Fibroblast of upper back skin (primary cell): ENCODE measurements around the gene SLFN14.
A peak's percentile ranks its signal among the peaks of the same experiment; 100 is the strongest.
"Not testable (repeated sequence)": the region's sequence is repeated elsewhere in the genome, so short reads cannot be mapped to it uniquely, and the experiment has no call there.

Experiments
- DNase-seq: peaks from one replicate; pipeline ENCODE4 v3.0.0-alpha.2; 2013

SLFN14 gene

GRCh38 chr17:35560703-35561102 is at the start of gene SLFN14:
TSS of gene SLFN14 (minus strand) at chr17:35560819. CDS start at chr17:35558062, 2,757 bp downstream.
- DNase-seq, result no peak

GRCh38 chr17:35609831-35610230 is 49.2 kb upstream of the SLFN14 start:
- DNase-seq, result no peak

- DNase-seq, result no peak
Observed at GRCh38 chr17:35607239-35607847, 46.7 kb upstream of the SLFN14 start.

GRCh38 chr17:35605678-35606077 is 45.1 kb upstream of the SLFN14 start:
- DNase-seq, result peak; percentile 32

GRCh38 chr17:35603674-35604073 is 43.1 kb upstream of the SLFN14 start:
- no peak for DNase-seq

GRCh38 chr17:35597604-35598003 is 37.0 kb upstream of the SLFN14 start:
- no peak for DNase-seq

- DNase-seq, result no peak
Observed at GRCh38 chr17:35596530-35597233, 36.1 kb upstream of the SLFN14 start.

GRCh38 chr17:35596072-35596471 is 35.5 kb upstream of the SLFN14 start:
- no peak for DNase-seq

GRCh38 chr17:35588196-35588920 is 27.7 kb upstream of the SLFN14 start:
- peak; percentile 68 for DNase-seq

- peak; percentile 95 for DNase-seq
Observed at GRCh38 chr17:35587074-35587961, 26.7 kb upstream of the SLFN14 start, which contains the start of gene AP2B1. TSS of gene AP2B1 (plus strand) at chr17:35587322. CDS start at chr17:35594031, 6,709 bp downstream.

GRCh38 chr17:35586569-35587073 is 26.0 kb upstream of the SLFN14 start:
- DNase-seq, result no peak

- DNase-seq, result no peak
Observed at GRCh38 chr17:35584061-35584460, 23.4 kb upstream of the SLFN14 start.

GRCh38 chr17:35578929-35579432 is 18.4 kb upstream of the SLFN14 start:
- DNase-seq, result no peak

GRCh38 chr17:35578197-35578928 is 17.7 kb upstream of the SLFN14 start, which contains the start of gene PEX12:
TSS of gene PEX12 (minus strand) at chr17:35578571. CDS start at chr17:35578021, 550 bp downstream.
- peak; percentile 90 for DNase-seq

GRCh38 chr17:35577830-35578196 is 17.2 kb upstream of the SLFN14 start:
- no peak for DNase-seq

GRCh38 chr17:35575759-35576158 is 15.1 kb upstream of the SLFN14 start:
- DNase-seq, result no peak

- no peak for DNase-seq
Observed at GRCh38 chr17:35569405-35569804, 8.8 kb upstream of the SLFN14 start.

- peak; percentile 30 for DNase-seq
Observed at GRCh38 chr17:35568561-35568960, 7.9 kb upstream of the SLFN14 start.

GRCh38 chr17:35566968-35567367 is 6.3 kb upstream of the SLFN14 start:
- no peak for DNase-seq

- DNase-seq, result not testable (repeated sequence)
Observed at GRCh38 chr17:35563181-35563580, 2.6 kb upstream of the SLFN14 start.

GRCh38 chr17:35559495-35560210 is 966 bp downstream of the SLFN14 start:
- DNase-seq, result no peak
